ENCODE measurements around the gene NR3C2.

DNA sequence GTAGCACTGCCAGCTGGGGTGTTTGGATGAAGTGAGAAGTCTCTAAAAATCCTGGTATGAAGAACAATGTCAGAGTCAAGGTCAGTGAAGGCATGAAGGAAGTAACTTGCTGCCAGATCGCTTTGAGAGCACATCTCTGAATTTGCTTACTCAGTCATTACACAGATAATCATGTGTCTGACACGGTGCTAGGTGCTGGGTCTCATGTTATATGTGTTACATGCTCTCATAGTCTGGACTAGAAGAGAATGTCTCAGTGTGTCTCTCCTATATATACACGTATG is 372.4 kb downstream of the NR3C2 start:
- TF ChIP-seq EZH2 (IDR thresholded peaks at IDR 0.05; ENCODE audit: borderline replicate concordance, low read length), result no peak
- TF ChIP-seq, protein P1, sequence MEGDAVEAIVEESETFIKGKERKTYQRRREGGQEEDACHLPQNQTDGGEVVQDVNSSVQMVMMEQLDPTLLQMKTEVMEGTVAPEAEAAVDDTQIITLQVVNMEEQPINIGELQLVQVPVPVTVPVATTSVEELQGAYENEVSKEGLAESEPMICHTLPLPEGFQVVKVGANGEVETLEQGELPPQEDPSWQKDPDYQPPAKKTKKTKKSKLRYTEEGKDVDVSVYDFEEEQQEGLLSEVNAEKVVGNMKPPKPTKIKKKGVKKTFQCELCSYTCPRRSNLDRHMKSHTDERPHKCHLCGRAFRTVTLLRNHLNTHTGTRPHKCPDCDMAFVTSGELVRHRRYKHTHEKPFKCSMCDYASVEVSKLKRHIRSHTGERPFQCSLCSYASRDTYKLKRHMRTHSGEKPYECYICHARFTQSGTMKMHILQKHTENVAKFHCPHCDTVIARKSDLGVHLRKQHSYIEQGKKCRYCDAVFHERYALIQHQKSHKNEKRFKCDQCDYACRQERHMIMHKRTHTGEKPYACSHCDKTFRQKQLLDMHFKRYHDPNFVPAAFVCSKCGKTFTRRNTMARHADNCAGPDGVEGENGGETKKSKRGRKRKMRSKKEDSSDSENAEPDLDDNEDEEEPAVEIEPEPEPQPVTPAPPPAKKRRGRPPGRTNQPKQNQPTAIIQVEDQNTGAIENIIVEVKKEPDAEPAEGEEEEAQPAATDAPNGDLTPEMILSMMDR (IDR thresholded peaks at IDR 0.05; ENCODE audit: low read length), result no peak

Measured in OCI-LY1 (cell line).